ENCODE results near the gene IGF2BP3. TPM values are rescaled to one million over a fixed set of nuclear protein-coding genes. Genes with fewer than 3 reads are reported as not detected.
"Not testable (repeated sequence)": the region's sequence is repeated elsewhere in the genome, so short reads cannot be mapped to it uniquely, and the experiment has no call there.

Gene IGF2BP3
- polyA plus RNA-seq, 1 donor (not counting 4 experiments of a cell fraction or from before 2014, with no cell fraction given) = 22.3 TPM

- dilution Hi-C loops (cut with MboI; ENCODE audit: extremely low pct_ligation_motif_present, low sequenced_read_pairs) = no loop called here
- no peaks in the 10 kb centered on the region for H3K9me1 ChIP-seq (ENCODE audit: control insufficient read depth, extremely low read depth, insufficient read depth, low read length)
- no peak overlapping the region for H3K27ac ChIP-seq (ENCODE audit: control insufficient read depth, insufficient read depth, low read length)
- no peaks in the 10 kb centered on the region for H4K20me1 ChIP-seq (ENCODE audit: control insufficient read depth, extremely low read depth, insufficient read depth, low read length)
- no peak overlapping the region for H3K9ac ChIP-seq (ENCODE audit: control insufficient read depth, extremely low read depth, insufficient read depth, low read length)
- H3K9me3 ChIP-seq (ENCODE audit: control insufficient read depth, low read depth, low read length) = no peaks in the 10 kb centered on the region
- H3K79me2 ChIP-seq (ENCODE audit: control insufficient read depth, insufficient read depth, low read length) = no peaks in the 10 kb centered on the region
- peaks cover 2 to 4% of the 10 kb centered on the region in 2 experiments for H3K36me3 ChIP-seq (ENCODE audit: control insufficient read depth in 2 of 2, extremely low read depth in 1 of 2, insufficient read depth in 2 of 2, low read length in 2 of 2)
- H3K4me3 ChIP-seq (ENCODE audit: control insufficient read depth in 2 of 3, extremely low read depth in 1 of 3, insufficient read depth in 2 of 3, low read depth in 1 of 3, low read length in 3 of 3) = no peak overlapping the region
- no peak overlapping the region for H2AFZ ChIP-seq (ENCODE audit: control insufficient read depth, low read length)
- DNase-seq (ENCODE audit: low read depth, low spot score) = no peak
- no peak for FAIRE-seq
- H3K4me2 ChIP-seq (ENCODE audit: control insufficient read depth, extremely low read depth, insufficient read depth, low read depth, low read length) = no peak overlapping the region
- H3K27me3 ChIP-seq (ENCODE audit: control insufficient read depth, extremely low read depth, insufficient read depth, low read length) = no peaks in the 10 kb centered on the region
- no peaks in the 10 kb centered on the region for H3K4me1 ChIP-seq (ENCODE audit: control insufficient read depth, extremely low read depth, insufficient read depth, low read length)
- no peak for TF ChIP-seq EZH2 (IDR thresholded peaks at IDR 0.05; ENCODE audit: low read length)
Measured at GRCh38 chr7:23404546-23405239, 65.6 kb downstream of the IGF2BP3 start.

- peaks cover 2 to 4% of the 10 kb centered on the region in 2 experiments for H3K36me3 ChIP-seq (ENCODE audit: control insufficient read depth in 2 of 2, extremely low read depth in 1 of 2, insufficient read depth in 2 of 2, low read length in 2 of 2)
- no peaks in the 10 kb centered on the region for H3K4me1 ChIP-seq (ENCODE audit: control insufficient read depth, extremely low read depth, insufficient read depth, low read length)
- no peaks in the 10 kb centered on the region for H3K27me3 ChIP-seq (ENCODE audit: control insufficient read depth, extremely low read depth, insufficient read depth, low read length)
- H2AFZ ChIP-seq (ENCODE audit: control insufficient read depth, low read length) = no peak overlapping the region
- H3K9ac ChIP-seq (ENCODE audit: control insufficient read depth, extremely low read depth, insufficient read depth, low read length) = no peak overlapping the region
- no peak for TF ChIP-seq EZH2 (IDR thresholded peaks at IDR 0.05; ENCODE audit: low read length)
- TF ChIP-seq, protein P1, sequence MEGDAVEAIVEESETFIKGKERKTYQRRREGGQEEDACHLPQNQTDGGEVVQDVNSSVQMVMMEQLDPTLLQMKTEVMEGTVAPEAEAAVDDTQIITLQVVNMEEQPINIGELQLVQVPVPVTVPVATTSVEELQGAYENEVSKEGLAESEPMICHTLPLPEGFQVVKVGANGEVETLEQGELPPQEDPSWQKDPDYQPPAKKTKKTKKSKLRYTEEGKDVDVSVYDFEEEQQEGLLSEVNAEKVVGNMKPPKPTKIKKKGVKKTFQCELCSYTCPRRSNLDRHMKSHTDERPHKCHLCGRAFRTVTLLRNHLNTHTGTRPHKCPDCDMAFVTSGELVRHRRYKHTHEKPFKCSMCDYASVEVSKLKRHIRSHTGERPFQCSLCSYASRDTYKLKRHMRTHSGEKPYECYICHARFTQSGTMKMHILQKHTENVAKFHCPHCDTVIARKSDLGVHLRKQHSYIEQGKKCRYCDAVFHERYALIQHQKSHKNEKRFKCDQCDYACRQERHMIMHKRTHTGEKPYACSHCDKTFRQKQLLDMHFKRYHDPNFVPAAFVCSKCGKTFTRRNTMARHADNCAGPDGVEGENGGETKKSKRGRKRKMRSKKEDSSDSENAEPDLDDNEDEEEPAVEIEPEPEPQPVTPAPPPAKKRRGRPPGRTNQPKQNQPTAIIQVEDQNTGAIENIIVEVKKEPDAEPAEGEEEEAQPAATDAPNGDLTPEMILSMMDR (optimal IDR thresholded peaks at IDR 0.05 in 1 of 3, IDR thresholded peaks at IDR 0.05 in 1 of 3, conservative IDR thresholded peaks at IDR 0.05 in 1 of 3; ENCODE audit: extremely low read depth in 1 of 3, insufficient read depth in 2 of 3, low read length in 3 of 3) = no peak
- no peaks in the 10 kb centered on the region for H3K79me2 ChIP-seq (ENCODE audit: control insufficient read depth, insufficient read depth, low read length)
- H4K20me1 ChIP-seq (ENCODE audit: control insufficient read depth, extremely low read depth, insufficient read depth, low read length) = no peaks in the 10 kb centered on the region
- no peaks in the 10 kb centered on the region for H3K9me3 ChIP-seq (ENCODE audit: control insufficient read depth, low read depth, low read length)
- FAIRE-seq (no peak), DNase-seq (ENCODE audit: low read depth, low spot score) (no peak)
- dilution Hi-C loops (cut with MboI; ENCODE audit: extremely low pct_ligation_motif_present, low sequenced_read_pairs) = no loop called here
- no peak overlapping the region for H3K4me2 ChIP-seq (ENCODE audit: control insufficient read depth, extremely low read depth, insufficient read depth, low read depth, low read length)
- no peak overlapping the region for H3K27ac ChIP-seq (ENCODE audit: control insufficient read depth, insufficient read depth, low read length)
- H3K4me3 ChIP-seq (ENCODE audit: control insufficient read depth in 2 of 3, extremely low read depth in 1 of 3, insufficient read depth in 2 of 3, low read depth in 1 of 3, low read length in 3 of 3) = no peak overlapping the region
- no peaks in the 10 kb centered on the region for H3K9me1 ChIP-seq (ENCODE audit: control insufficient read depth, extremely low read depth, insufficient read depth, low read length)
Measured at GRCh38 chr7:23403970-23404369, 66.3 kb downstream of the IGF2BP3 start.

- FAIRE-seq; DNase-seq (ENCODE audit: low read depth, low spot score); H3K4me3 ChIP-seq (ENCODE audit: control insufficient read depth in 2 of 3, extremely low read depth in 1 of 3, insufficient read depth in 2 of 3, low read depth in 1 of 3, low read length in 3 of 3); dilution Hi-C loops (cut with MboI; ENCODE audit: extremely low pct_ligation_motif_present, low sequenced_read_pairs); H3K9me1 ChIP-seq (ENCODE audit: control insufficient read depth, extremely low read depth, insufficient read depth, low read length); H3K36me3 ChIP-seq (ENCODE audit: control insufficient read depth in 2 of 2, extremely low read depth in 1 of 2, insufficient read depth in 2 of 2, low read length in 2 of 2); H3K27ac ChIP-seq (ENCODE audit: control insufficient read depth, insufficient read depth, low read length); H3K9me3 ChIP-seq (ENCODE audit: control insufficient read depth, low read depth, low read length); H3K9ac ChIP-seq (ENCODE audit: control insufficient read depth, extremely low read depth, insufficient read depth, low read length); H3K4me1 ChIP-seq (ENCODE audit: control insufficient read depth, extremely low read depth, insufficient read depth, low read length); H3K4me2 ChIP-seq (ENCODE audit: control insufficient read depth, extremely low read depth, insufficient read depth, low read depth, low read length); H3K27me3 ChIP-seq (ENCODE audit: control insufficient read depth, extremely low read depth, insufficient read depth, low read length); H4K20me1 ChIP-seq (ENCODE audit: control insufficient read depth, extremely low read depth, insufficient read depth, low read length); H3K79me2 ChIP-seq (ENCODE audit: control insufficient read depth, insufficient read depth, low read length); H2AFZ ChIP-seq (ENCODE audit: control insufficient read depth, low read length): not testable (repeated sequence)
Measured at GRCh38 chr7:23398090-23398489, 72.2 kb downstream of the IGF2BP3 start.

All from keratinocyte (primary cell).